ENCODE measurements around the gene SUGCT.

Gene SUGCT

GRCh38 chr7:40716052-40716451, 581.2 kb downstream of the SUGCT start:
- no peak for DNase-seq (ENCODE audit: low read depth, low spot score)

GRCh38 chr7:40717242-40717641, 582.4 kb downstream of the SUGCT start:
- DNase-seq (ENCODE audit: low read depth, low spot score): no peak

- no peak for DNase-seq (ENCODE audit: low read depth, low spot score)
Observed at GRCh38 chr7:40720416-40720815, 585.6 kb downstream of the SUGCT start.

- no peak for DNase-seq (ENCODE audit: low read depth, low spot score)
Observed at GRCh38 chr7:40721342-40721949, 586.6 kb downstream of the SUGCT start.

- no peak for DNase-seq (ENCODE audit: low read depth, low spot score)
Observed at GRCh38 chr7:40722242-40722641, 587.4 kb downstream of the SUGCT start.

- no peak for DNase-seq (ENCODE audit: low read depth, low spot score)
Observed at GRCh38 chr7:40723829-40724228, 589.0 kb downstream of the SUGCT start.

GRCh38 chr7:40726559-40726958, 591.8 kb downstream of the SUGCT start:
- DNase-seq (ENCODE audit: low read depth, low spot score): no peak

- DNase-seq (ENCODE audit: low read depth, low spot score): no peak
Observed at GRCh38 chr7:40733114-40733513, 598.3 kb downstream of the SUGCT start.

- no peak for DNase-seq (ENCODE audit: low read depth, low spot score)
Observed at GRCh38 chr7:40733578-40733977, 598.8 kb downstream of the SUGCT start.

GRCh38 chr7:40739257-40739656, 604.5 kb downstream of the SUGCT start:
- DNase-seq (ENCODE audit: low read depth, low spot score): no peak

GRCh38 chr7:40742270-40742669, 607.5 kb downstream of the SUGCT start:
- DNase-seq (ENCODE audit: low read depth, low spot score): no peak

GRCh38 chr7:40746841-40747556, 612.2 kb downstream of the SUGCT start:
- no peak for DNase-seq (ENCODE audit: low read depth, low spot score)

- no peak for DNase-seq (ENCODE audit: low read depth, low spot score)
Observed at GRCh38 chr7:40747856-40748255, 613.1 kb downstream of the SUGCT start.

- DNase-seq (ENCODE audit: low read depth, low spot score): no peak
Observed at GRCh38 chr7:40749877-40750276, 615.1 kb downstream of the SUGCT start.

GRCh38 chr7:40753455-40753854, 618.6 kb downstream of the SUGCT start:
- no peak for DNase-seq (ENCODE audit: low read depth, low spot score)

GRCh38 chr7:40755438-40755837, 620.6 kb downstream of the SUGCT start:
- DNase-seq (ENCODE audit: low read depth, low spot score): no peak

- no peak for DNase-seq (ENCODE audit: low read depth, low spot score)
Observed at GRCh38 chr7:40757109-40757508, 622.3 kb downstream of the SUGCT start.

- DNase-seq (ENCODE audit: low read depth, low spot score): no peak
Observed at GRCh38 chr7:40758590-40758989, 623.8 kb downstream of the SUGCT start.

GRCh38 chr7:40760293-40760964, 625.6 kb downstream of the SUGCT start:
- no peak for DNase-seq (ENCODE audit: low read depth, low spot score)

GRCh38 chr7:40760987-40761386, 626.2 kb downstream of the SUGCT start:
- DNase-seq (ENCODE audit: low read depth, low spot score): no peak

GRCh38 chr7:40761762-40762560, 627.2 kb downstream of the SUGCT start:
- no peak for DNase-seq (ENCODE audit: low read depth, low spot score)
